ENCODE measurements around the gene SP1. TPM values are rescaled to one million over a fixed set of nuclear protein-coding genes. Genes with fewer than 3 reads are reported as not detected.

The SP1 gene
- total and polyA plus RNA-seq, 9 of the 15 experiments (the other 6 are each of a cell fraction or from before 2014, with no cell fraction given), result 8.0 to 65.5 (median 41.6) TPM

- TF ChIP-seq AFF1 (IDR thresholded peaks at IDR 0.05; ENCODE audit: low read depth in 1 of 2, partially characterized antibody in 2 of 2) (peak in 1 of 2 experiments; percentile 40), ZBTB1 (CRISPR knock-in tag; IDR thresholded peaks at IDR 0.05; ENCODE audit: borderline replicate concordance, low read depth) (no peak), ZFPM2 (CRISPR knock-in tag; IDR thresholded peaks at IDR 0.05) (peak; percentile 83; the same call in 1 of the 2 replicates), ZC3H4 (CRISPR knock-in tag; IDR thresholded peaks at IDR 0.05; ENCODE audit: borderline replicate concordance) (no peak; the same call in 1 of the 2 replicates), CBFB (CRISPR knock-in tag; IDR thresholded peaks at IDR 0.05) (no peak), NFIC (IDR thresholded peaks at IDR 0.05) (no peak), ARID1B (IDR thresholded peaks at IDR 0.05) (no peak), GATA2 (CRISPR knock-in tag; IDR thresholded peaks at IDR 0.05) (no peak), KHSRP (IDR thresholded peaks at IDR 0.05) (no peak), CBX1 (IDR thresholded peaks at IDR 0.05; ENCODE audit: low read depth) (no peak), CREB3 (tag; conservative IDR thresholded peaks at IDR 0.05; ENCODE audit: low read depth) (peak; percentile 86), CHD1 (IDR thresholded peaks at IDR 0.05; ENCODE audit: low read length) (peak; percentile 94), TBP (optimal IDR thresholded peaks at IDR 0.05; ENCODE audit: low read depth, low read length) (no peak), E2F3 (CRISPR knock-in tag; IDR thresholded peaks at IDR 0.05) (peak; percentile 76; the same call in 1 of the 2 replicates), ARHGAP35 (IDR thresholded peaks at IDR 0.05; ENCODE audit: partially characterized antibody) (no peak), SUPT5H (IDR thresholded peaks at IDR 0.05) (peak; percentile 90), SMAD3 (CRISPR knock-in tag; conservative IDR thresholded peaks at IDR 0.05) (no peak), BRD4 (IDR thresholded peaks at IDR 0.05) (peak; percentile 98), ZNF274 (IDR thresholded peaks at IDR 0.05; ENCODE audit: borderline replicate concordance, low read depth, low read length) (no peak), MED1 (CRISPR knock-in tag; IDR thresholded peaks at IDR 0.05; ENCODE audit: borderline replicate concordance) (no peak), ILK (tag; IDR thresholded peaks at IDR 0.05; ENCODE audit: borderline replicate concordance, low read depth) (no peak), PRDM10 (IDR thresholded peaks at IDR 0.05; ENCODE audit: partially characterized antibody) (no peak)
Measured at GRCh38 chr12:53378724-53379388, 1.1 kb upstream of the SP1 start (continued).
